HepG2 (cell line): ENCODE data around the gene ARFIP1.

ENCODE experiments used
- ZNF12 ChIP-seq: sonication (generic); formaldehyde crosslinking; IDR thresholded peaks from 2 replicates; pipeline ENCODE4 v1.5.0; 2020; ENCODE audit warnings: missing genetic modification reagents
- TF ChIP-seq, protein P1 (sequence below): sonication (generic); formaldehyde crosslinking; IDR thresholded peaks from 2 replicates; pipeline ENCODE4 v1.5.0; 2020; ENCODE audit warnings: mild to moderate bottlenecking, missing genetic modification reagents, moderate library complexity

DNA sequence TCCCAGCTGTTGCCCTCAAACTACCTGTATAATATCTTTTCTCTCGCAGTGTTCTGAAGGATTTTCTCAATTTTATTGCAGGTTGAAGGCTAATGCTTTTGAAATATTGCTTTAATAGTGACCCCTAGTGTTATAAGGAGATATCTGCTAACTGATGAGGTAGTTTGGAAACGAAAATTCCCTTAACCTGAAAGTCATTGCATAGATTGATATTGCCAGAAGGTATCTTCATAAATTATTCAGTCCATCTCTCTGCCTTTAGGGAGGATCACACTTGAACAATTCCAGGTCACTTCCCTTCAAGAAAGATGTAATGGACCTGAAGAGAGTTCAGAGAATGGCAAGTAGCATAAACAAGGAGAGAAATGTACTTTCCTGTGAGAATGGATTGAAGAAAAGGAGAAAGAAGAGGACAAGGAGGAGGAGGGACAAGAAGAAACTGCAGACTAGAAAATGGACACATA, 44.3 kb upstream of the ARFIP1 start:
- no peak for TF ChIP-seq ZNF12 (CRISPR knock-in tag)
- TF ChIP-seq, protein P1, sequence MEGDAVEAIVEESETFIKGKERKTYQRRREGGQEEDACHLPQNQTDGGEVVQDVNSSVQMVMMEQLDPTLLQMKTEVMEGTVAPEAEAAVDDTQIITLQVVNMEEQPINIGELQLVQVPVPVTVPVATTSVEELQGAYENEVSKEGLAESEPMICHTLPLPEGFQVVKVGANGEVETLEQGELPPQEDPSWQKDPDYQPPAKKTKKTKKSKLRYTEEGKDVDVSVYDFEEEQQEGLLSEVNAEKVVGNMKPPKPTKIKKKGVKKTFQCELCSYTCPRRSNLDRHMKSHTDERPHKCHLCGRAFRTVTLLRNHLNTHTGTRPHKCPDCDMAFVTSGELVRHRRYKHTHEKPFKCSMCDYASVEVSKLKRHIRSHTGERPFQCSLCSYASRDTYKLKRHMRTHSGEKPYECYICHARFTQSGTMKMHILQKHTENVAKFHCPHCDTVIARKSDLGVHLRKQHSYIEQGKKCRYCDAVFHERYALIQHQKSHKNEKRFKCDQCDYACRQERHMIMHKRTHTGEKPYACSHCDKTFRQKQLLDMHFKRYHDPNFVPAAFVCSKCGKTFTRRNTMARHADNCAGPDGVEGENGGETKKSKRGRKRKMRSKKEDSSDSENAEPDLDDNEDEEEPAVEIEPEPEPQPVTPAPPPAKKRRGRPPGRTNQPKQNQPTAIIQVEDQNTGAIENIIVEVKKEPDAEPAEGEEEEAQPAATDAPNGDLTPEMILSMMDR, result peak; percentile 57
